IPS DF 4.7 (cell line): ENCODE measurements around the gene OR5T3.
"Not testable (repeated sequence)": the region's sequence is repeated elsewhere in the genome, so short reads cannot be mapped to it uniquely, and the experiment has no call there.

Experiments used
- DNase-seq: peaks from one replicate; pipeline ENCODE4 v3.0.0-alpha.2; 2013; ENCODE audit warnings: low spot score; ENCODE audit errors: extremely low read depth

The OR5T3 gene

DNA sequence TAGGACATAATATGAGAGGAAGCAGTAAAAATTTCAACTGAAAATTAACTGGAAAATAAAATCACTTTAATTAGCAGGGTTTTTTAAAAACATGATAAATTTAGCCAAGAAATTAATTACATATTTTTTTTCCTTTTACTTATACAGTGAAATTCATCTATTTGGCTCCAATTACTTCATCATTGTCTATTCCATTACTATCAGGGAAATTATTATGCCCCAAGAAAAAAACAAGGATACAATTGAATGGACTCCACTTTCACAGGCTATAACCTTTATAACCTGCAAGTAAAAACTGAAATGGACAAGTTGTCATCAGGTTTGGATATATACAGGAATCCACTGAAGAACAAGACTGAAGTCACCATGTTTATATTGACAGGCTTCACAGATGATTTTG, at the start of gene OR5T3:
Gene OR5T3 (plus strand): TSS at position 301 of the 400 bp plus-strand sequence. CDS start 0 bp downstream, at position 301.
- no peak for DNase-seq

DNA sequence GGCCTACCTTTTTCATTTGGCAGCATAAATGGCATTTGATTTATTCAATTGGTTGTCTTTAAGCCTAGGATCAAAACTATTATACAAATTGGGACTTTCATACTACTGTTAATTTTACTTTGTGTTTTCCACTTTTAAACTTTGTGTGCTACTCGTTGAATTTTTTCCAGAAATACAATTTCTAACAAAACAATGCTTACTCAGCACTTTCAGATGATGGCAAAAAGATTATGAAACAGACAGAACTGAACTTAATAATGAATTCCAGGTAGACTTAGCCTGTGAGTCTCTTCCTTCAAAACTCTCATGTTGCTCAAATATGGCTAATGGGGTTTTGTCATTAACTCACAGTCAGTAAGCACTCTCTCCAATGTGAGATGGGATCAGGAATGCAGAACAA, 44.3 kb upstream of the OR5T3 start:
- no peak for DNase-seq

DNA sequence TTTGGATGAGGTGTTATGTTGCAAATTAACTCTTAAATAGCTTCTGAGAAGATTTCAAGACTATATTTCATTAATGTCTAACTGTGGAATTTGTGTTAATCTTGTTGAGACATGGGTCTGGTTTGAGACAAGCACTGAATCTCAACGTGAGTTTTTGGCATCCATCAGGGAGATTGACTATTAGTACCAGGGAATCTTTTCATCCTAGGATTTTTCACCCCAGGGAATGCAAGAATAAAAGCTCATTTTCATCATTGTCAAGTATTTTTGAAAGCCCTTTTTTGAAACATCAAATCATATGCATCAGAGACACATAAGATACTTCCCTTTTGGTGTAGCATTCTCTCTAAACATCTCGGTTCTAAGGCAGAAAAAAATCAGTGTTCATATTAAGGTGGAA, 37.5 kb upstream of the OR5T3 start:
- DNase-seq = no peak

DNA sequence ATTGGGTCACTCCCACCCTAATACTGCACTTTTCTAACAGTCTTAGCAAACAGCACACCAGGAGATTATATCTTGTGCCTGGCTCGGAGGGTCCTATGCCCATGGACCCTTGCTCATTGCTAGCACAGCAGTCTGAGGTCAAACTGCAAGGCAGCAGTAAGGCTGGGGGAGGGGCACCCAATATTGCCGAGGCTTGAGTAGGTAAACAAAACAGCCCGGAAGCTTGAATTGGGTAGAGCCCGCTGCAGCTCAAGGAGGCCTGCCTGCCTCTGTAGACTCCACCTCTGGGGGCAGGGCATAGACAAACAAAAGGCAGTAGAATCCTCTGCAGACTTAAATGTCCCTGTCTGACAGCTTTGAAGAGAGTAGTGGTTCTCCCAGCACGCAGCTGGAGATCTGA, 32.3 kb upstream of the OR5T3 start:
- not testable (repeated sequence) for DNase-seq

DNA sequence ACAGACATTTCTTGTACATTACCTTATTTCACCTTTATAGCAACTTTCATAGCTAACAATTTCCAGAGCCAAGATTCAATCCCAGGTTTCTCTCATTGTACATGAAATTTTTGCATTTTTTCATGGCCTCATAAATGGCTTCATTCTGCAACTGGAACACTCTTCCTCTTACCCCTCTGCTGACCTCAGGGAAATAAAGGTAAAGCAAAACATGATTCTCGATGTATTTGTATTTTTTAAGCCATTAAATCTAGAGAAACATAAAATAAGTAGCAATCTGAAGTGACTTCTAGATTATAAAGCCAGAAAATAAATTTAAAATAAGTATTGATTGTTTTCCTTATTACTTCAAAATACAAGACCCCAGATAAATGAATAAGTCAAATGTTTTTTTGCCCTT, 17.9 kb upstream of the OR5T3 start, which contains the start of gene OR5T2:
Gene OR5T2 (minus strand): TSS at position 101 of the 400 bp plus-strand sequence. CDS start 1,193 bp downstream, outside the sequence.
- DNase-seq = no peak

DNA sequence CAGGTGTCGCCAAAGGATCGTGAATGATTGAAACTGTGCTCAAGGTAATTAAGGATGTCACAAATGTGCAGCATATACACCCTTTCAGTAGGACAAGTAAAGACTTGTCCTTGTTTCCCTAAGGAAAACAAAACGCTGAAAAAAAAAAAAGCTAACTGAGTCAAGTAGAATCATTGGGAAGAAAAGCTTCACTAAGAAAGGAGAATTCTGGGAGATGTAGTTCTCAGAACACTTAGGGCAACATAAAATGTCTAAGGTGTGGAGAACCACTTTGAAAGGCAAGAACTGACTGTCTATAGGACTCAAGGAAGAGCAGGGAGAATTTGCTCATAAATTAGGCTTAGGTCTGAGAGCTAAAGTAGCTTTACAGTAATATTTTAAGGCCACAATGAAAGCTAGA, 19.0 kb downstream of the OR5T3 start:
- no peak for DNase-seq

DNA sequence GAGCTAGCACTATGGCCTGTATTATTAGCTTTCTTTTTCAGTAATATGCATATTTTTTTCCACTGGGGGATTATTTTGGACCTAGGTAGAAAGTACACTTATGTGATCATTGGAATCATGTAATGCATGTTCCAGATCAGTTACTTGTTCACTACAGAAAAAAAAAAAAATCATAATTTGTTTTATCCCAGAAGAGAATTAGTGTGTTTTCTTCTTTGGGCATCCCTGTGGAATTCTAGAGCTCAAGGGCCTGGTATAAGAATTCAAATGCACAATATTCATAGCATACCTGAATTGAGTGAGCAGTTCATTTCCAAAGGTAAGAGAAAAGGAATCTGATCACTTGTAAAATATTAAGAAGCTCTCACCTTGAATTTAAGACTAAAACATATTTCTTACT, 21.8 kb downstream of the OR5T3 start, which contains the start of gene OR5T1:
Gene OR5T1 (plus strand): TSS at position 301 of the 400 bp plus-strand sequence. CDS start 1,485 bp downstream, outside the sequence.
- no peak for DNase-seq

DNA sequence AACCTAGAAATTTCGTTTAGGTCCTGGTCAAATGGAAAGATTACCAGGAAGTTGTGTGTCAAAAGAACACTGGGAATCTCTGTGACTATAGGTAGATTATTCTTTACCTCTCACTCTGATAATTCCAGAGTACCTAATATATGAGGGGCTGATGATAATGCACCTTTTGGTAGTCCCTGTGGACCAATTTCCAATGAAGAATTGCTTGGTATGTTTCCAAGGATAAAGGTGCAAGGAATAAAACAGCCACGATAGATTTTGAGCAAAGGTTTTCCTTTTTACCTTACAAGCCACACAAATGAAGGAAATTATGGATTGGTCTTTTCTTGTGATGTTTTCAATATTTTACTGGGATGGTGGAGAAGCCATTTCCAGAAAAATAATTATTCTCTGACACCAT, 40.1 kb downstream of the OR5T3 start, which contains the start of gene OR8H1:
Gene OR8H1 (minus strand): TSS at position 101 of the 400 bp plus-strand sequence. CDS start 1,192 bp downstream, outside the sequence.
- DNase-seq = no peak

DNA sequence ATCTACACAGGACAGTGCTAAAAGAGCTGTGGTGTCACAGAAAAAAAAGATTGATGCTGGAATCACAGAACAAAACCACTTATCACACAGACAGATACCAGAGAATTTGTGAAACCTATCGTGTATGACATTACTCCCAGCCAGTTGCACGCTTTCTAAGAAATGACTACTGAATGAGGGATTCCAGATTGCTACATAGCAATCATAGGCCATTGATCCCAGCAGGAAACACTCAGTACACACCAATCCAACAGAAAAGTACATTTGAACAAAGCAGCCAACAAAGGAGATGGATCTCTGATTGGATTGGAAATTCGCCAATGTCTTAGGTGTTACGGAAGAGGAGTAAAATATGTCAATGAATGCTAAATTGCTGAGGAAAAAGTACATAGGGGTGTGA, 44.8 kb downstream of the OR5T3 start:
- DNase-seq = no peak
